K562 (cell line): ENCODE results near the gene RNF2. TPM values are rescaled to one million over a fixed set of nuclear protein-coding genes. Genes with fewer than 3 reads are reported as not detected.

Experiments
- CHD4 ChIP-seq: fragments of 200-600 bp; sonication (generic); IDR thresholded peaks from 3 replicates; pipeline ENCODE4 v1.6.1; 2012; ENCODE audit warnings: low read depth, mild to moderate bottlenecking, mixed read lengths, low read length, inconsistent platforms; ENCODE audit not compliant: insufficient read depth, insufficient replicate concordance, poor library complexity, severe bottlenecking
- GABPB2 ChIP-seq: fragments of 250-450 bp; sonication (Bioruptor Pico); conservative IDR thresholded peaks from 2 replicates; pipeline ENCODE4 v1.5.1; 2021; ENCODE audit warnings: mild to moderate bottlenecking
- MAFK ChIP-seq: IDR thresholded peaks from 2 replicates; pipeline ENCODE4 v1.6.1; 2011; ENCODE audit warnings: low read length, improper control_type of control experiment
- MTF1 ChIP-seq: fragments of 250-450 bp; sonication (Bioruptor Pico); IDR thresholded peaks from 2 replicates; pipeline ENCODE4 v1.9.0; 2021; ENCODE audit warnings: moderate library complexity, mild to moderate bottlenecking, inconsistent platforms, borderline replicate concordance
- NR1H2 ChIP-seq: sonication (generic); formaldehyde crosslinking; IDR thresholded peaks from 2 replicates; pipeline ENCODE4 v1.4.0; 2020; ENCODE audit warnings: mild to moderate bottlenecking, missing genetic modification reagents
- NUFIP1 ChIP-seq: fragments of 450-650 bp; IDR thresholded peaks from 2 replicates; pipeline ENCODE4 v1.6.1; 2018; ENCODE audit not compliant: partially characterized antibody
- TOE1 ChIP-seq, 2 experiments: fragments of 450-650 bp in 1 of 2; sonication (generic) in 1 of 2; formaldehyde crosslinking in 1 of 2; IDR thresholded peaks; 2 replicates each; pipeline versions ENCODE4 v1.7.1 to v1.8.0; 2016 to 2022; ENCODE audit warnings: borderline replicate concordance in 2 of 2, mild to moderate bottlenecking in 2 of 2, antibody characterized with exemption in 1 of 2, inconsistent platforms in 1 of 2, low read depth in 1 of 2, missing genetic modification reagents in 1 of 2, moderate library complexity in 1 of 2
- TRIM25 ChIP-seq: fragments of 450-650 bp; IDR thresholded peaks from 2 replicates; pipeline ENCODE4 v1.7.0; 2016; ENCODE audit warnings: borderline replicate concordance
- VEZF1 ChIP-seq: fragments of 200-800 bp; sonication (Bioruptor generic); IDR thresholded peaks from 2 replicates; pipeline ENCODE4 v1.6.1; 2017; ENCODE audit warnings: missing genetic modification characterization, missing compliant biosample characterization
- ZBTB7A ChIP-seq: IDR thresholded peaks from 2 replicates; pipeline ENCODE4 v1.6.1; 2011; ENCODE audit warnings: low read depth, mild to moderate bottlenecking, low read length, moderate library complexity, borderline replicate concordance; ENCODE audit not compliant: control insufficient read depth
- ZNF217 ChIP-seq: sonication (generic); formaldehyde crosslinking; IDR thresholded peaks from 2 replicates; pipeline ENCODE4 v1.8.0; 2022; ENCODE audit warnings: mild to moderate bottlenecking, missing genetic modification reagents
- ZNF282 ChIP-seq: sonication (generic); formaldehyde crosslinking; IDR thresholded peaks from 2 replicates; pipeline ENCODE4 v1.8.1; 2023; ENCODE audit warnings: missing genetic modification reagents
- ZNF318 ChIP-seq, 2 experiments: fragments of 450-650 bp; IDR thresholded peaks; 2 replicates each; pipeline ENCODE4 v1.6.1; 2016; ENCODE audit warnings: mild to moderate bottlenecking in 2 of 2, borderline replicate concordance in 1 of 2, low read depth in 1 of 2, moderate library complexity in 1 of 2
- ZNF395 ChIP-seq: fragments of 200-800 bp; sonication (Bioruptor generic); IDR thresholded peaks from 2 replicates; pipeline ENCODE4 v1.6.1; 2017; ENCODE audit warnings: missing genetic modification characterization, missing compliant biosample characterization
- polyA plus RNA-seq, 8 experiments: library from polyadenylated mRNA; depleted of rRNA in 4 of 8; stranded (reverse) in 5 of 8; unstranded in 3 of 8; fragments of >200 nt; fragmentation: Nextera tagmentation in 2 of 8; fragmentation: Illumina TruSeq in 1 of 8; extraction: Ambion mirVana in 2 of 8; extraction: Trizol in 1 of 8; gene quantifications; 2 replicates each; pipeline versions ENCODE4 v1.2.1 to v1.2.3, GENCODE V29; 2011 to 2014; ENCODE audit warnings: inconsistent platforms in 1 of 8, missing spikeins in 1 of 8
- total RNA-seq, 7 experiments: library from RNA; depleted of rRNA in 6 of 7; stranded (reverse); fragments of >200 nt in 6 of 7; fragmentation: Illumina TruSeq in 2 of 7; extraction: Trizol in 2 of 7; gene quantifications; 2 replicates each; pipeline versions ENCODE4 v1.2.1 to v1.2.3, GENCODE V29; 2011 to 2021; ENCODE audit warnings: low replicate concordance in 1 of 7

RNF2 gene
- total and polyA plus RNA-seq, 9 of the 15 experiments (the other 6 are each of a cell fraction or from before 2014, with no cell fraction given), result 7.1 to 66.5 (median 32.9) TPM

GRCh38 chr1:185042737-185043136 lies 2.6 kb upstream of the RNF2 start (continued):
- TF ChIP-seq ZNF318 (IDR thresholded peaks at IDR 0.05; ENCODE audit: borderline replicate concordance in 1 of 2, low read depth in 1 of 2), result no peak
- no peak for TF ChIP-seq TOE1 (IDR thresholded peaks at IDR 0.05; ENCODE audit: borderline replicate concordance)
- TF ChIP-seq TOE1 (CRISPR knock-in tag; IDR thresholded peaks at IDR 0.05; ENCODE audit: borderline replicate concordance, low read depth), result no peak
- no peak for TF ChIP-seq MAFK
- TF ChIP-seq ZBTB7A, result no peak
- no peak for TF ChIP-seq VEZF1
- TF ChIP-seq ZNF217, result no peak
- TF ChIP-seq TRIM25, result no peak
- TF ChIP-seq CHD4, result no peak
- no peak for TF ChIP-seq ZNF395 (CRISPR knock-in tag)
- no peak for TF ChIP-seq NUFIP1
- no peak for TF ChIP-seq NR1H2 (CRISPR knock-in tag)
- TF ChIP-seq GABPB2 (CRISPR knock-in tag), result no peak
- no peak for TF ChIP-seq MTF1 (CRISPR knock-in tag)
- TF ChIP-seq ZNF282, result no peak
